Measurements from ENCODE around the gene ZNF23. TPM values are rescaled to one million over a fixed set of nuclear protein-coding genes. Genes with fewer than 3 reads are reported as not detected.

ZNF23 gene
- total and polyA plus RNA-seq, 10 of the 15 experiments (the other 5 are each of a cell fraction or from before 2014, with no cell fraction given): 3.6 to 11.5 (median 8.7) TPM

GRCh38 chr16:71439523-71439922 is 22.5 kb downstream of the ZNF23 start:
- no peak overlapping the region for H3K9ac ChIP-seq (ENCODE audit: control insufficient read depth, insufficient read depth, low read length)
- intact Hi-C loops (cut with micrococcal nuclease; ENCODE audit: unreplicated experiment) (no loop called here), in situ Hi-C loops (cut with MboI) (no loop called here)
- no peak overlapping the region for H3K4me2 ChIP-seq (ENCODE audit: control insufficient read depth, insufficient read depth)
- no peaks in the 10 kb centered on the region; a peak in 1 of 4 replicates for H3K27me3 ChIP-seq (replicated peaks in 1 of 2; ENCODE audit: control insufficient read depth in 2 of 2, insufficient read depth in 2 of 2, low read length in 1 of 2)
- H4K20me1 ChIP-seq (ENCODE audit: control insufficient read depth, insufficient read depth): no peaks in the 10 kb centered on the region
- DNase-seq (ENCODE audit: low read depth, low spot score) (no peak), FAIRE-seq (no peak), ATAC-seq (no peak)
- no peaks in the 10 kb centered on the region for H3K4me1 ChIP-seq (ENCODE audit: control insufficient read depth, insufficient read depth, low read length)
- no TSS peak for BruUV-seq (replicated peaks)
- H3K79me2 ChIP-seq (ENCODE audit: control insufficient read depth, insufficient read depth, low read length): no peaks in the 10 kb centered on the region
- H3K4me3 ChIP-seq: no peak overlapping the region
- SMC1A ChIA-PET (ENCODE audit: uncharacterized antibody, unreplicated experiment): interaction anchor here (1.9 kb wide), 1 partner anchor 62 kb away, joined by 6 read pairs; no protein-coding TSS in a partner anchor
- H2AFZ ChIP-seq (ENCODE audit: control insufficient read depth, low read depth, low read length): no peak overlapping the region
- H3K36me3 ChIP-seq (ENCODE audit: control insufficient read depth in 2 of 2, insufficient read depth in 2 of 2, low read length in 1 of 2): no peaks in the 10 kb centered on the region
- no peak overlapping the region for H3K27ac ChIP-seq (ENCODE audit: control insufficient read depth, insufficient read depth)
- 0% methylated on average over 3 of the region's 3 CpGs for WGBS (ENCODE audit: insufficient coverage, insufficient replicate concordance, low lambda C conversion rate, missing lambda C conversion rate)
- TF ChIP-seq YBX1 (IDR thresholded peaks at IDR 0.05): no peak
- no peak for TF ChIP-seq BCL11A (IDR thresholded peaks at IDR 0.05; ENCODE audit: low read depth, low read length)
- TF ChIP-seq CREB1 (IDR thresholded peaks at IDR 0.05; ENCODE audit: low read depth): no peak
- TF ChIP-seq ZSCAN29 (IDR thresholded peaks at IDR 0.05): no peak
- no peak for TF ChIP-seq BRCA1 (IDR thresholded peaks at IDR 0.05; ENCODE audit: low read depth, low read length)
- TF ChIP-seq SIX5 (IDR thresholded peaks at IDR 0.05; ENCODE audit: low read depth, low read length, severe bottlenecking): no peak
- TF ChIP-seq SUPT20H (IDR thresholded peaks at IDR 0.05; ENCODE audit: borderline replicate concordance, control insufficient read depth, low read depth, low read length): no peak
- no peak for TF ChIP-seq ZZZ3 (IDR thresholded peaks at IDR 0.05; ENCODE audit: control insufficient read depth, insufficient read length, low read depth)
- POLR2A ChIA-PET: no interaction called here
- no peaks in the 10 kb centered on the region; the same call in 2 of the 3 replicates for H3K9me3 ChIP-seq (replicated peaks; ENCODE audit: control insufficient read depth, insufficient read depth, low read length)
- RAD21 ChIA-PET (ENCODE audit: unreplicated experiment): interaction anchor here (0.6 to 1.2 kb wide), 2 partner anchors 20 to 60 kb away, joined by 3 read pairs; no protein-coding TSS in a partner anchor
- CTCF ChIA-PET: interaction anchor here (0.7 to 1.8 kb wide), 6 partner anchors 10 to 60 kb away, joined by 4 to 6 read pairs (median 4); partner anchors contain the start of gene ZNF23

DNA sequence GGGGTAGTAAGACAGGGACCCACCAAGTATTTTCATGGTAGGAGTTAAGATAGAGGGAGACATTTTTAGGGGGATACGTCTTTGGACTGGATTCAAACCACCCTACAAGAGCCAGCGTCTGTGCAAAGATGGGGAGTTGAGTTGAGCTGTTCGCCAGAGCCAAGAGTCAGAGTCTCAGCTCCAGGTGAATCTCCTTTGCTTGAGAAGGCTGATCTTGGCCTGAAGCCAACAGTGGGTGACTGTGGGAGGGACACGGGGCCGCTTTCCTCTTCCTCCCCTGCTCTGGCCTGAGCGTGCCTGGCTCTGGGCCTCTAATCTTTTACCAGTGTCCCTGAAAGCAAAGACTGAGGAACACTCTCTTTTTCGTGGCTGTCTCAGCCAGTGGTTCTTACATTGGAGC is 25.6 kb downstream of the ZNF23 start:
- Histone ChIP-seq H3K4me1 (ENCODE audit: control insufficient read depth, insufficient read depth, low read length) (no peaks in the 10 kb centered on the region), H3K27ac (ENCODE audit: control insufficient read depth, insufficient read depth) (no peak overlapping the region), H3K4me2 (ENCODE audit: control insufficient read depth, insufficient read depth) (no peak overlapping the region), H3K27me3 (replicated peaks in 1 of 2; ENCODE audit: control insufficient read depth in 2 of 2, insufficient read depth in 2 of 2, low read length in 1 of 2) (no peaks in the 10 kb centered on the region; a peak in 1 of 4 replicates), H4K20me1 (ENCODE audit: control insufficient read depth, insufficient read depth) (no peaks in the 10 kb centered on the region), H3K9me3 (replicated peaks; ENCODE audit: control insufficient read depth, insufficient read depth, low read length) (no peaks in the 10 kb centered on the region; the same call in 2 of the 3 replicates), H2AFZ (ENCODE audit: control insufficient read depth, low read depth, low read length) (no peak overlapping the region), H3K4me3 (no peak overlapping the region), H3K36me3 (ENCODE audit: control insufficient read depth in 2 of 2, insufficient read depth in 2 of 2, low read length in 1 of 2) (no peaks in the 10 kb centered on the region), H3K9ac (ENCODE audit: control insufficient read depth, insufficient read depth, low read length) (no peak overlapping the region), H3K79me2 (ENCODE audit: control insufficient read depth, insufficient read depth, low read length) (no peaks in the 10 kb centered on the region)
- BruUV-seq (replicated peaks): no TSS peak
- ChIA-PET POLR2A (interaction anchor here (0.6 kb wide), 1 partner anchor 28 kb away, joined by 4 read pairs; no protein-coding TSS in a partner anchor), RAD21 (ENCODE audit: unreplicated experiment) (no interaction called here), CTCF (interaction anchor here (1.1 to 2.2 kb wide), 2 partner anchors 24 to 63 kb away, joined by 3 to 6 read pairs; no protein-coding TSS in a partner anchor), SMC1A (ENCODE audit: uncharacterized antibody, unreplicated experiment) (interaction anchor here (1.1 kb wide), 1 partner anchor 24 kb away, joined by 3 read pairs; no protein-coding TSS in a partner anchor)
- in situ Hi-C loops (cut with MboI): no loop called here
- ATAC-seq: no peak
- DNase-seq (ENCODE audit: low read depth, low spot score): no peak
- FAIRE-seq: no peak
- 44% methylated on average over 7 of the region's 7 CpGs for WGBS (ENCODE audit: insufficient coverage, insufficient replicate concordance, low lambda C conversion rate, missing lambda C conversion rate)
- intact Hi-C loops (cut with micrococcal nuclease; ENCODE audit: unreplicated experiment): no loop called here
- TF ChIP-seq SMC3 (IDR thresholded peaks at IDR 0.05; ENCODE audit: borderline replicate concordance, low read length) (no peak), TCF3 (IDR thresholded peaks at IDR 0.05; ENCODE audit: borderline replicate concordance, insufficient read depth, low read depth, low read length) (no peak), SRF (IDR thresholded peaks at IDR 0.05; ENCODE audit: low read depth in 2 of 2, low read length in 2 of 2) (no peak), ZNF384 (IDR thresholded peaks at IDR 0.05; ENCODE audit: borderline replicate concordance, low read depth, low read length) (no peak), SUPT20H (IDR thresholded peaks at IDR 0.05; ENCODE audit: borderline replicate concordance, control insufficient read depth, low read depth, low read length) (no peak), POLR2AphosphoS2 (IDR thresholded peaks at IDR 0.05; ENCODE audit: low read depth, low read length) (no peak), RELA (IDR thresholded peaks at IDR 0.05; ENCODE audit: borderline replicate concordance, partially characterized antibody) (no peak)
- TF ChIP-seq, protein P1, sequence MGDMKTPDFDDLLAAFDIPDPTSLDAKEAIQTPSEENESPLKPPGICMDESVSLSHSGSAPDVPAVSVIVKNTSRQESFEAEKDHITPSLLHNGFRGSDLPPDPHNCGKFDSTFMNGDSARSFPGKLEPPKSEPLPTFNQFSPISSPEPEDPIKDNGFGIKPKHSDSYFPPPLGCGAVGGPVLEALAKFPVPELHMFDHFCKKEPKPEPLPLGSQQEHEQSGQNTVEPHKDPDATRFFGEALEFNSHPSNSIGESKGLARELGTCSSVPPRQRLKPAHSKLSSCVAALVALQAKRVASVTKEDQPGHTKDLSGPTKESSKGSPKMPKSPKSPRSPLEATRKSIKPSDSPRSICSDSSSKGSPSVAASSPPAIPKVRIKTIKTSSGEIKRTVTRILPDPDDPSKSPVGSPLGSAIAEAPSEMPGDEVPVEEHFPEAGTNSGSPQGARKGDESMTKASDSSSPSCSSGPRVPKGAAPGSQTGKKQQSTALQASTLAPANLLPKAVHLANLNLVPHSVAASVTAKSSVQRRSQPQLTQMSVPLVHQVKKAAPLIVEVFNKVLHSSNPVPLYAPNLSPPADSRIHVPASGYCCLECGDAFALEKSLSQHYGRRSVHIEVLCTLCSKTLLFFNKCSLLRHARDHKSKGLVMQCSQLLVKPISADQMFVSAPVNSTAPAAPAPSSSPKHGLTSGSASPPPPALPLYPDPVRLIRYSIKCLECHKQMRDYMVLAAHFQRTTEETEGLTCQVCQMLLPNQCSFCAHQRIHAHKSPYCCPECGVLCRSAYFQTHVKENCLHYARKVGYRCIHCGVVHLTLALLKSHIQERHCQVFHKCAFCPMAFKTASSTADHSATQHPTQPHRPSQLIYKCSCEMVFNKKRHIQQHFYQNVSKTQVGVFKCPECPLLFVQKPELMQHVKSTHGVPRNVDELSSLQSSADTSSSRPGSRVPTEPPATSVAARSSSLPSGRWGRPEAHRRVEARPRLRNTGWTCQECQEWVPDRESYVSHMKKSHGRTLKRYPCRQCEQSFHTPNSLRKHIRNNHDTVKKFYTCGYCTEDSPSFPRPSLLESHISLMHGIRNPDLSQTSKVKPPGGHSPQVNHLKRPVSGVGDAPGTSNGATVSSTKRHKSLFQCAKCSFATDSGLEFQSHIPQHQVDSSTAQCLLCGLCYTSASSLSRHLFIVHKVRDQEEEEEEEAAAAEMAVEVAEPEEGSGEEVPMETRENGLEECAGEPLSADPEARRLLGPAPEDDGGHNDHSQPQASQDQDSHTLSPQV (IDR thresholded peaks at IDR 0.05): no peak

Data from GM12878 (cell line).